GM23338 (cell line): Measurements from ENCODE around the gene RIC8A. TPM values are rescaled to one million over a fixed set of nuclear protein-coding genes. Genes with fewer than 3 reads are reported as not detected.

Source experiments
- ATAC-seq: fragments of 200-7000 bp; cut with Tn5 transposase; 3 replicates; pipeline ENCODE4 v1.9.1; 2020
- DNase-seq: peaks from one replicate; pipeline ENCODE4 v3.0.0-alpha.2; 2015; ENCODE audit warnings: low spot score
- H2AFZ ChIP-seq: fragments of 200-600 bp; sonication (generic); 2 replicates; pipeline ENCODE4 v1.8.0; 2016; ENCODE audit warnings: antibody characterized with exemption, mild to moderate bottlenecking, moderate library complexity
- H3F3A ChIP-seq: fragments of 200-600 bp; sonication (generic); replicated peaks from 2 replicates; pipeline ENCODE4 v1.8.0; 2017; ENCODE audit warnings: antibody characterized with exemption, mixed run types, low read depth
- H3K27ac ChIP-seq: fragments of 200-600 bp; sonication (generic); 2 replicates; pipeline ENCODE4 v1.6.1; 2016; ENCODE audit warnings: low read depth
- H3K27me3 ChIP-seq: fragments of 200-600 bp; sonication (generic); 2 replicates; pipeline ENCODE4 v1.8.0; 2016; ENCODE audit warnings: mild to moderate bottlenecking, mixed run types, moderate library complexity; ENCODE audit not compliant: insufficient read depth
- H3K36me3 ChIP-seq: fragments of 200-600 bp; sonication (generic); 2 replicates; pipeline ENCODE4 v1.8.0; 2016; ENCODE audit warnings: mild to moderate bottlenecking; ENCODE audit not compliant: insufficient read depth
- H3K4me1 ChIP-seq: fragments of 200-600 bp; sonication (generic); 2 replicates; pipeline ENCODE4 v1.8.0; 2016; ENCODE audit warnings: mild to moderate bottlenecking, moderate library complexity; ENCODE audit not compliant: insufficient read depth
- H3K4me2 ChIP-seq: fragments of 200-600 bp; sonication (generic); 2 replicates; pipeline ENCODE4 v1.7.1; 2017; ENCODE audit warnings: mixed run types
- H3K4me3 ChIP-seq: fragments of 200-600 bp; sonication (generic); 2 replicates; pipeline ENCODE4 v1.6.1; 2016; ENCODE audit warnings: mixed run types
- H3K79me2 ChIP-seq: fragments of 200-600 bp; sonication (generic); replicated peaks from 2 replicates; pipeline ENCODE4 v1.8.0; 2017; ENCODE audit warnings: mild to moderate bottlenecking; ENCODE audit not compliant: insufficient read depth
- H3K9me2 ChIP-seq: fragments of 200-600 bp; sonication (generic); 2 replicates; pipeline ENCODE4 v1.8.0; 2017; ENCODE audit not compliant: insufficient read depth
- H4K20me1 ChIP-seq: fragments of 200-600 bp; sonication (generic); replicated peaks from 2 replicates; pipeline ENCODE4 v1.8.0; 2017; ENCODE audit warnings: mild to moderate bottlenecking; ENCODE audit not compliant: insufficient read depth
- H3K27ac Mint-ChIP-seq: 2 replicates; pipeline ENCODE4 v1.8.0; 2020; ENCODE audit warnings: inconsistent platforms, mild to moderate bottlenecking, moderate library complexity, mixed read lengths
- H3K27me3 Mint-ChIP-seq: 3 replicates; pipeline ENCODE4 v1.8.0; 2022; ENCODE audit warnings: low read depth, mild to moderate bottlenecking, moderate library complexity, mixed read lengths, inconsistent platforms; ENCODE audit not compliant: insufficient read depth, poor library complexity
- H3K36me3 Mint-ChIP-seq: 3 replicates; pipeline ENCODE4 v1.8.0; 2021; ENCODE audit warnings: low read depth, mild to moderate bottlenecking, inconsistent platforms, moderate library complexity, mixed read lengths
- H3K4me1 Mint-ChIP-seq: 3 replicates; pipeline ENCODE4 v1.8.0; 2020; ENCODE audit warnings: mild to moderate bottlenecking, inconsistent platforms, mixed read lengths
- H3K4me3 Mint-ChIP-seq: 3 replicates; pipeline ENCODE4 v1.8.0; 2021; ENCODE audit warnings: moderate library complexity, mild to moderate bottlenecking, inconsistent platforms, mixed read lengths
- H3K9me3 Mint-ChIP-seq: 3 replicates; pipeline ENCODE4 v1.8.0; 2020; ENCODE audit warnings: moderate library complexity, mild to moderate bottlenecking, inconsistent platforms, mixed read lengths
- CREB1 ChIP-seq: fragments of 250-450 bp; sonication (Bioruptor Pico); IDR thresholded peaks from 2 replicates; pipeline ENCODE4 v1.5.0; 2020; ENCODE audit warnings: low read depth, mild to moderate bottlenecking, moderate library complexity
- ETS1 ChIP-seq: IDR thresholded peaks from 2 replicates; pipeline ENCODE4 v1.6.1; 2016; ENCODE audit warnings: antibody characterized with exemption
- EZH2 ChIP-seq: fragments of 200-600 bp; sonication (generic); IDR thresholded peaks from one replicate; pipeline ENCODE4 v1.8.0; 2017; ENCODE audit warnings: antibody characterized with exemption, mild to moderate bottlenecking, low read depth; ENCODE audit not compliant: unreplicated experiment
- EZH2phosphoT487 ChIP-seq: fragments of 200-600 bp; sonication (generic); IDR thresholded peaks from one replicate; pipeline ENCODE4 v1.8.1; 2018; ENCODE audit warnings: antibody characterized with exemption; ENCODE audit not compliant: unreplicated experiment
- JUNB ChIP-seq: IDR thresholded peaks from one replicate; pipeline ENCODE4 v1.6.1; 2016; ENCODE audit warnings: antibody characterized with exemption; ENCODE audit not compliant: unreplicated experiment
- NANOG ChIP-seq: IDR thresholded peaks from 2 replicates; pipeline ENCODE4 v1.6.1; 2016; ENCODE audit warnings: antibody characterized with exemption, borderline replicate concordance
- POLR2AphosphoS5 ChIP-seq: IDR thresholded peaks from 2 replicates; pipeline ENCODE4 v1.6.1; 2016; ENCODE audit warnings: antibody characterized with exemption, low read depth
- REST ChIP-seq: IDR thresholded peaks from one replicate; pipeline ENCODE4 v1.6.1; 2018; ENCODE audit warnings: antibody characterized with exemption; ENCODE audit not compliant: unreplicated experiment
- STAT1 ChIP-seq: IDR thresholded peaks from one replicate; pipeline ENCODE4 v1.6.1; 2016; ENCODE audit warnings: antibody characterized with exemption; ENCODE audit not compliant: unreplicated experiment
- ZNF114 ChIP-seq: fragments of 250-450 bp; sonication (Bioruptor Pico); IDR thresholded peaks from 2 replicates; pipeline ENCODE4 v1.5.0; 2020; ENCODE audit warnings: mild to moderate bottlenecking, moderate library complexity
- ZNF331 ChIP-seq: fragments of 250-450 bp; sonication (Bioruptor Pico); IDR thresholded peaks from 2 replicates; pipeline ENCODE4 v1.5.0; 2020; ENCODE audit warnings: low read depth, mild to moderate bottlenecking, moderate library complexity
- polyA plus RNA-seq: library from polyadenylated mRNA; unstranded; fragments of >200 nt; fragmentation: Nextera tagmentation; extraction: Ambion mirVana; gene quantifications from 2 replicates; pipeline ENCODE4 v1.2.1, GENCODE V29; 2016
- total RNA-seq: library from RNA; depleted of rRNA; stranded (reverse); fragments of >200 nt; shearing (Covaris generic); gene quantifications from 2 replicates; pipeline ENCODE4 v1.2.3, GENCODE V29; 2014
- TF ChIP-seq, protein P1 (sequence below), 2 experiments: fragments of 200-600 bp in 1 of 2; sonication (generic) in 1 of 2; conservative IDR thresholded peaks; 2 replicates each; pipeline versions ENCODE4 v1.5.1 to v1.6.1; 2016 to 2017; ENCODE audit warnings: antibody characterized with exemption in 2 of 2, low read depth in 2 of 2, mild to moderate bottlenecking in 2 of 2, moderate library complexity in 1 of 2

RIC8A gene
- total and polyA plus RNA-seq, 2 experiments from 2014 or later = 23.6 to 81.3 TPM

DNA sequence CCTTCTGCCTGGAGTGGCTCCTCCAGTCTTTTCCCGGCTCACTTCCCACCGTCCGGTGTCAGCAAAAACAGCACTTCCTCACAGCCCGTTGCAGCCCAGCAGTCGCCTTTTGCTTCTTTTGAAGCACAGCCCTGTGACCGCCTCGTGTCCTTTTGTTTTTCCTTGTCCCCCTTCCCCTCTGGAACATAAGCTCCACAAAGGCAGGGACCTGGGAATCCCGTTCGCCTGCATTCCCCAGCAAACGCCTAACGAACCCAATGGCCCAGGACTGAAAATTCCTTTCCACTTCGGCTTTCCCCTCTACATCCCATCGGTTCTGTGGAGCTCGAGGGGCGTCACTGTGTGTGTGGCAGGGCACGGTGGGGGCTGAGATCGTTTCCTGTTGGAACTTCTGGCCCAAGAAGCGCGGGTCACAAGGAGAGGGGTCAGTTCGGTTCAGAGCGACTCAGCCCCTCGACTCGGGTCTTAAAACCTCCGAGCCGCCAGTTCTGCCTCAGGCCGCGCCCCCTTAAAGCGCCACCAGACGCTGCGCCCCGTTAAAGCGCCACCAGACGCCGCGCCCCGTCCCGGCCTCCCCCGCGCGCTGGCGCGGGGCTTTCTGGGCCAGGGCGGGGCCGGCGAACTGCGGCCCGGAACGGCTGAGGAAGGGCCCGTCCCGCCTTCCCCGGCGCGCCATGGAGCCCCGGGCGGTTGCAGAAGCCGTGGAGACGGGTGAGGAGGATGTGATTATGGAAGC lies 841 bp downstream of the RIC8A start (continued):
- TF ChIP-seq REST = no peak
- TF ChIP-seq EZH2 = no peak
- no peak for TF ChIP-seq NANOG
- TF ChIP-seq CREB1 (CRISPR knock-in tag) = 0 out of 2 replicates have a peak, but pooled peaks have one; percentile 17
- TF ChIP-seq STAT1 = no peak
- no peak for TF ChIP-seq JUNB
- no peak for TF ChIP-seq ZNF331 (CRISPR knock-in tag)
- TF ChIP-seq ZNF114 (CRISPR knock-in tag) = no peak
- peak; percentile 71; the same call in 1 of the 2 replicates for TF ChIP-seq POLR2AphosphoS5

DNA sequence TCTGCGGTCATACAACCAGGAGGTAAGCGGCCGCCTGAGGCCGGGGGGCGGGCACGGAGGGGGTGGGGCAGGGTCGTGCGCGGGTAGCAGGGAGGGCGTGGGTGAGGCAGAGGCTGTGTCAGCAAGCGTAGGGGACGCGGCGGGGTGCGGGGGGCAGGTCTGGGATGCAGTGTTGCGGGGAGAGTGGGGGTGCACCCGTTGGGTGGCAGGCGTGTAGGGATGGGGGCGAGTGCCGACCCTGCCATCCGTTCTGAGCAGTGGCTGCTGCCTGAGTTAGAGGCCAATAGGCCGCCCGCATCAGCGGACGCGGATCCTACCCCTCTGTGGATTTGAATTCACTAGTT lies 1.4 kb downstream of the RIC8A start:
- H3K4me3 ChIP-seq = peak overlapping the region; percentile 96
- peak overlapping the region; percentile 100 for H3K4me2 ChIP-seq
- H3K27me3 ChIP-seq = no peaks in the 10 kb centered on the region
- H3K27ac ChIP-seq = no peak overlapping the region
- H3F3A ChIP-seq = peaks cover 13% of the 10 kb centered on the region
- H3K4me1 ChIP-seq = peaks cover 12% of the 10 kb centered on the region; the same call in 1 of the 2 replicates
- H3K9me3 Mint-ChIP-seq = no peaks in the 10 kb centered on the region; the same call in 2 of the 3 replicates
- H3K9me2 ChIP-seq = no peaks in the 10 kb centered on the region
- ATAC-seq (peak; percentile 2), DNase-seq (no peak)
- H2AFZ ChIP-seq = no peak overlapping the region
- H3K36me3 ChIP-seq = peaks cover 5% of the 10 kb centered on the region
- peak overlapping the region; percentile 99 for H3K4me3 Mint-ChIP-seq
- peaks cover 58% of the 10 kb centered on the region for H3K36me3 Mint-ChIP-seq
- H3K27me3 Mint-ChIP-seq = peaks cover 15% of the 10 kb centered on the region
- H3K79me2 ChIP-seq = peaks cover 27% of the 10 kb centered on the region
- no peak overlapping the region for H3K27ac Mint-ChIP-seq
- H4K20me1 ChIP-seq = peaks cover 4% of the 10 kb centered on the region
- H3K4me1 Mint-ChIP-seq = peaks cover 8% of the 10 kb centered on the region; the same call in 2 of the 3 replicates
- TF ChIP-seq POLR2AphosphoS5 (no peak), ETS1 (no peak), ZNF331 (CRISPR knock-in tag) (no peak), NANOG (no peak), REST (no peak), EZH2phosphoT487 (no peak)
- TF ChIP-seq, protein P1, sequence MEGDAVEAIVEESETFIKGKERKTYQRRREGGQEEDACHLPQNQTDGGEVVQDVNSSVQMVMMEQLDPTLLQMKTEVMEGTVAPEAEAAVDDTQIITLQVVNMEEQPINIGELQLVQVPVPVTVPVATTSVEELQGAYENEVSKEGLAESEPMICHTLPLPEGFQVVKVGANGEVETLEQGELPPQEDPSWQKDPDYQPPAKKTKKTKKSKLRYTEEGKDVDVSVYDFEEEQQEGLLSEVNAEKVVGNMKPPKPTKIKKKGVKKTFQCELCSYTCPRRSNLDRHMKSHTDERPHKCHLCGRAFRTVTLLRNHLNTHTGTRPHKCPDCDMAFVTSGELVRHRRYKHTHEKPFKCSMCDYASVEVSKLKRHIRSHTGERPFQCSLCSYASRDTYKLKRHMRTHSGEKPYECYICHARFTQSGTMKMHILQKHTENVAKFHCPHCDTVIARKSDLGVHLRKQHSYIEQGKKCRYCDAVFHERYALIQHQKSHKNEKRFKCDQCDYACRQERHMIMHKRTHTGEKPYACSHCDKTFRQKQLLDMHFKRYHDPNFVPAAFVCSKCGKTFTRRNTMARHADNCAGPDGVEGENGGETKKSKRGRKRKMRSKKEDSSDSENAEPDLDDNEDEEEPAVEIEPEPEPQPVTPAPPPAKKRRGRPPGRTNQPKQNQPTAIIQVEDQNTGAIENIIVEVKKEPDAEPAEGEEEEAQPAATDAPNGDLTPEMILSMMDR (conservative IDR thresholded peaks at IDR 0.05; ENCODE audit: low read depth in 2 of 2) = no peak
